Hepatocyte (in vitro differentiated cells): Measurements from ENCODE around the gene XPNPEP1. TPM values are rescaled to one million over a fixed set of nuclear protein-coding genes. Genes with fewer than 3 reads are reported as not detected.

Experiments
- DNase-seq: peaks from one replicate; pipeline ENCODE4 v3.0.0-alpha.2; 2016; ENCODE audit warnings: low spot score
- H2AFZ ChIP-seq: fragments of 200-600 bp; sonication (generic); 2 replicates; pipeline ENCODE4 v1.6.0; 2016; ENCODE audit warnings: antibody characterized with exemption, mild to moderate bottlenecking
- H3K27ac ChIP-seq: fragments of 200-600 bp; sonication (generic); 2 replicates; pipeline ENCODE4 v1.5.1; 2016; ENCODE audit warnings: mild to moderate bottlenecking
- H3K27me3 ChIP-seq: fragments of 200-600 bp; sonication (generic); 2 replicates; pipeline ENCODE4 v1.6.1; 2016
- H3K36me3 ChIP-seq: fragments of 200-600 bp; sonication (generic); replicated peaks from 2 replicates; pipeline ENCODE4 v1.5.1; 2016; ENCODE audit warnings: low read depth; ENCODE audit not compliant: insufficient read depth
- H3K4me1 ChIP-seq: fragments of 200-600 bp; sonication (generic); 2 replicates; pipeline ENCODE4 v1.5.1; 2016; ENCODE audit warnings: mild to moderate bottlenecking, moderate library complexity; ENCODE audit not compliant: insufficient read depth
- H3K4me2 ChIP-seq: fragments of 200-600 bp; sonication (generic); 2 replicates; pipeline ENCODE4 v1.6.0; 2016
- H3K4me3 ChIP-seq: fragments of 200-600 bp; sonication (generic); 2 replicates; pipeline ENCODE4 v1.5.1; 2016; ENCODE audit warnings: mild to moderate bottlenecking
- H3K79me2 ChIP-seq: fragments of 200-600 bp; sonication (generic); 2 replicates; pipeline ENCODE4 v1.6.0; 2017; ENCODE audit warnings: mild to moderate bottlenecking
- H3K9me2 ChIP-seq: fragments of 200-600 bp; sonication (generic); replicated peaks from 2 replicates; pipeline ENCODE4 v1.6.0; 2017; ENCODE audit warnings: mild to moderate bottlenecking; ENCODE audit not compliant: insufficient read depth
- H3K9me3 ChIP-seq: fragments of 200-600 bp; sonication (generic); 2 replicates; pipeline ENCODE4 v1.5.1; 2016; ENCODE audit warnings: low read depth, mild to moderate bottlenecking
- H4K20me1 ChIP-seq: fragments of 200-600 bp; sonication (generic); 2 replicates; pipeline ENCODE4 v1.6.0; 2016; ENCODE audit warnings: mild to moderate bottlenecking; ENCODE audit not compliant: insufficient read depth, poor library complexity, severe bottlenecking
- CTCF ChIP-seq: fragments of 200-600 bp; sonication (generic); IDR thresholded peaks from 2 replicates; pipeline ENCODE4 v1.5.1; 2016; ENCODE audit warnings: antibody characterized with exemption, mild to moderate bottlenecking; ENCODE audit not compliant: poor library complexity
- EZH2 ChIP-seq: fragments of 200-600 bp; sonication (generic); IDR thresholded peaks from 2 replicates; pipeline ENCODE4 v1.6.1; 2016; ENCODE audit warnings: antibody characterized with exemption, mild to moderate bottlenecking, borderline replicate concordance
- EZH2phosphoT487 ChIP-seq: fragments of 200-600 bp; sonication (generic); IDR thresholded peaks from one replicate; pipeline ENCODE4 v1.6.1; 2018; ENCODE audit warnings: antibody characterized with exemption, mild to moderate bottlenecking, low read depth, moderate library complexity; ENCODE audit not compliant: unreplicated experiment, severe bottlenecking
- WGBS: methylation state at CpG from one replicate; pipeline ENCODE4 v1.1.6; 2016; ENCODE audit warnings: low lambda C conversion rate; ENCODE audit errors: missing lambda C conversion rate; 5-methylcytosine and 5-hydroxymethylcytosine counted together
- polyA plus RNA-seq: library from polyadenylated mRNA; unstranded; fragments of >200 nt; fragmentation: Nextera tagmentation; extraction: Ambion mirVana; gene quantifications from 2 replicates; pipeline ENCODE4 v1.2.1, GENCODE V29; 2016
- total RNA-seq: library from RNA; depleted of rRNA; stranded (reverse); fragments of >200 nt; gene quantifications from 2 replicates; pipeline ENCODE4 v1.2.3, GENCODE V29; 2014

Gene XPNPEP1
- total and polyA plus RNA-seq, 2 experiments from 2014 or later: 55.5 to 99.4 TPM

DNA sequence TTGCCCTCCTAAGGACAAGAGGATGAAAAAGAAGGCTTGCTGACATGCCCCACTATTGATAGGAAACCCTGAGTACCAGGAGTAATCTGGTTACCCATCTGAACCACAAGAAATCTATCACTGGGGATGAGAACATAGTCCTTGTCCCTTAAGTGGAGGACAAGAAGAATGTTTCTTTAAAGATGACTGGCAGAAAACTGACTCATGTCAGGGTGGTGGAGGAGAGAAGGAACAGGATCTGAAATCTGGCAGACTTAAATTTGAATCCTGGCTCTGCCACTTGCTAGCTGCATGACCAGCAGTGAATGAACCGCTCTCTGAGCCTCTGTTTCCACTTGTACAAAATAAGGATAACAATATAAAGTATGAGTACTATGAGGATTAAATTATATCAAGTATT, 38.9 kb upstream of the XPNPEP1 start:
- no peak for DNase-seq
- Histone ChIP-seq H3K27ac (peak overlapping the region; percentile 1), H3K36me3 (no peaks in the 10 kb centered on the region), H2AFZ (no peak overlapping the region), H3K79me2 (no peaks in the 10 kb centered on the region), H3K4me3 (no peak overlapping the region), H3K9me2 (no peaks in the 10 kb centered on the region), H3K4me2 (no peak overlapping the region), H3K27me3 (no peaks in the 10 kb centered on the region), H3K4me1 (peaks cover 40% of the 10 kb centered on the region), H3K9me3 (no peaks in the 10 kb centered on the region), H4K20me1 (no peaks in the 10 kb centered on the region)
- TF ChIP-seq EZH2 (no peak), EZH2phosphoT487 (no peak), CTCF (no peak)
- WGBS: 100% methylated on average over 1 of the region's 1 CpG

DNA sequence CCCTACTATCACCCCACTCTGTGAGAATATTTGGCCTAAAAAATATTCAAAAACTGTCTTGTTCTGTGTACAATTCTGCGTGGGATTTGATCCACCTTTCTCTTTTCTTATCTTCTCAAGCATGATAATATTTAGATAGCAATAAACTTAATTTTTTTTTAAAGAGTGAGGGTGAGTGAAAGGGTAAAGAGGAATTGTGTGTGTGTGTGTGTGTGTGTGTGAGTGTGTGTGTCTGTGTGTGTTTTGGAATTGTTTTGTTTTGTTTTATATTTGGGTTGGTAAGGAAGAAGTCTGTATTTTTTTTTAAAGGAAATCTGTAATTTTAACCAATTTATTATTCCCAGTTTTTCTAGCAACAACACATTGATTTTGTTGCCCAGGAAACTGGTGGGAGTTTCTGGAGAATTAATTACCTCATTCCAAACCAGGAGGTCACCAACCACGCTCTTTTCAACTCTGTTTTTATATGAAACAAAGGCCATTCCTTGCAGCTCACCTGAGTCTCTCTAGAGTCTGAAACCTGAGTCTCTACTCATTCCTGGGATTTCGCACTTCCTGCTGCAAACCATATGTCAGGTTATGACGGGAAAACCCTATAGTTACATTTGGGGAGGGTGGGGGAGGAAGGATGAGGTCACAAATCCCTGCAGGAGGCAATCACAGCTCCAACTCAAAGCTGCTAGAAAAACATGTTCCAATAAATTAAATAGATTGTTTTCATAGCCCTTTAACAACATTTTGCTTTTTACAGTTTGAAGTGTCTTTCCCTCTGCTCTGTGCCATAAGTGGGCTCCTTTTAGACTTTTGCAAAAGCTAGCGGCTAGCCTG, 38.1 kb upstream of the XPNPEP1 start:
- Histone ChIP-seq H3K27ac (peak overlapping the region; percentile 1), H2AFZ (no peak overlapping the region)
- WGBS: 54% methylated on average over 5 of the region's 5 CpGs

GRCh38 chr10:109960682-109961081, 37.4 kb upstream of the XPNPEP1 start:
- Histone ChIP-seq H3K9me3 (no peaks in the 10 kb centered on the region), H3K79me2 (no peaks in the 10 kb centered on the region), H3K27me3 (no peaks in the 10 kb centered on the region), H4K20me1 (no peaks in the 10 kb centered on the region), H3K36me3 (no peaks in the 10 kb centered on the region), H3K4me2 (no peak overlapping the region), H3K9me2 (no peaks in the 10 kb centered on the region), H3K4me3 (no peak overlapping the region), H3K27ac (no peak overlapping the region), H2AFZ (no peak overlapping the region), H3K4me1 (peaks cover 24% of the 10 kb centered on the region)
- TF ChIP-seq EZH2 (no peak), CTCF (no peak), EZH2phosphoT487 (no peak)
- no peak for DNase-seq
- 73% methylated on average over 2 of the region's 2 CpGs for WGBS

More for the DNA sequence above, 38.1 kb upstream of the XPNPEP1 start:
- no peak overlapping the region for H3K4me2 ChIP-seq
- no peak for DNase-seq
- H3K9me3 ChIP-seq: no peaks in the 10 kb centered on the region
- TF ChIP-seq EZH2: no peak
- TF ChIP-seq CTCF: no peak
- no peak for TF ChIP-seq EZH2phosphoT487
- no peaks in the 10 kb centered on the region for H3K36me3 ChIP-seq
- H3K4me3 ChIP-seq: no peak overlapping the region
- no peaks in the 10 kb centered on the region for H3K79me2 ChIP-seq
- no peaks in the 10 kb centered on the region for H3K9me2 ChIP-seq
- no peaks in the 10 kb centered on the region for H3K27me3 ChIP-seq
- H3K4me1 ChIP-seq: peaks cover 31% of the 10 kb centered on the region
- no peaks in the 10 kb centered on the region for H4K20me1 ChIP-seq
